Stomach (tissue), 4 donors: ENCODE results near the gene MAPKAPK5.
"Not testable (repeated sequence)": the region's sequence is repeated elsewhere in the genome, so short reads cannot be mapped to it uniquely, and the experiment has no call there.

Experiments
- POLR2A ChIP-seq, 4 donors: fragments of 450-650 bp; IDR thresholded peaks; one replicate each; pipeline ENCODE4 v1.6.1; 2016; ENCODE audit warnings: antibody characterized with exemption in 4 of 4, control low read depth in 2 of 4, mild to moderate bottlenecking in 1 of 4, moderate library complexity in 1 of 4
- POLR2AphosphoS5 ChIP-seq, 3 donors: sonication (generic); formaldehyde crosslinking; IDR thresholded peaks; one replicate each; pipeline ENCODE4 v1.6.1; 2016; ENCODE audit warnings: antibody characterized with exemption in 3 of 3
- TF ChIP-seq, protein P1 (sequence below), 7 experiments: fragments of 450-650 bp in 4 of 7; fragments of 200-600 bp in 3 of 7; sonication (generic) in 3 of 7; IDR thresholded peaks; one replicate each; pipeline ENCODE4 v1.5.1; 2016 to 2019; ENCODE audit warnings: antibody characterized with exemption in 7 of 7, control low read depth in 2 of 7, mild to moderate bottlenecking in 1 of 7

DNA sequence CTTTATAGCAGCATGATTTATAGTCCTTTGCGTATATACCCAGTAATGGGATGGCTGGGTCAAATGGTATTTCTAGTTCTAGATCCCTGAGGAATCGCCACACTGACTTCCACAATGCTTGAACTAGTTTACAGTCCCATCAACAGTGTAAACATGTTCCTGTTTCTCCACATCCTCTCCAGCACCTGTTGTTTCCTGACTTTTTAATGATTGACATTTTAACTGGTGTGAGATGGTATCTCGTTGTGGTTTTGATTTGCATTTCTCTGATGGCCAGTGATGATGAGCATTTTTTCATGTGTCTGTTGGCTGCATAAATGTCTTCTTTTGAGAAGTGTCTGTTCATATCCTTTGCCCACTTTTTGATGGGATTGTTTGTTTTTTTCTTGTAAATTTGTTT lies 12.4 kb upstream of the MAPKAPK5 start:
- TF ChIP-seq, protein P1, sequence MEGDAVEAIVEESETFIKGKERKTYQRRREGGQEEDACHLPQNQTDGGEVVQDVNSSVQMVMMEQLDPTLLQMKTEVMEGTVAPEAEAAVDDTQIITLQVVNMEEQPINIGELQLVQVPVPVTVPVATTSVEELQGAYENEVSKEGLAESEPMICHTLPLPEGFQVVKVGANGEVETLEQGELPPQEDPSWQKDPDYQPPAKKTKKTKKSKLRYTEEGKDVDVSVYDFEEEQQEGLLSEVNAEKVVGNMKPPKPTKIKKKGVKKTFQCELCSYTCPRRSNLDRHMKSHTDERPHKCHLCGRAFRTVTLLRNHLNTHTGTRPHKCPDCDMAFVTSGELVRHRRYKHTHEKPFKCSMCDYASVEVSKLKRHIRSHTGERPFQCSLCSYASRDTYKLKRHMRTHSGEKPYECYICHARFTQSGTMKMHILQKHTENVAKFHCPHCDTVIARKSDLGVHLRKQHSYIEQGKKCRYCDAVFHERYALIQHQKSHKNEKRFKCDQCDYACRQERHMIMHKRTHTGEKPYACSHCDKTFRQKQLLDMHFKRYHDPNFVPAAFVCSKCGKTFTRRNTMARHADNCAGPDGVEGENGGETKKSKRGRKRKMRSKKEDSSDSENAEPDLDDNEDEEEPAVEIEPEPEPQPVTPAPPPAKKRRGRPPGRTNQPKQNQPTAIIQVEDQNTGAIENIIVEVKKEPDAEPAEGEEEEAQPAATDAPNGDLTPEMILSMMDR (IDR thresholded peaks at IDR 0.05), result not testable (repeated sequence)
- TF ChIP-seq POLR2A, POLR2AphosphoS5 (IDR thresholded peaks at IDR 0.05): not testable (repeated sequence)
